Trophoblast cell (in vitro differentiated cells and primary cell): Measurements from ENCODE around the gene PBX1.

Experiments
- DNase-seq, 2 donors: peaks; one replicate each; pipeline ENCODE4 v3.0.0-alpha.2; 2016
- H2AFZ ChIP-seq: 2 replicates; pipeline ENCODE4 v1.6.1; 2013; ENCODE audit warnings: low read length, moderate library complexity, mild to moderate bottlenecking; ENCODE audit not compliant: insufficient read depth, poor library complexity
- H2AK5ac ChIP-seq: 2 replicates; pipeline ENCODE4 v1.6.1; 2013; ENCODE audit warnings: mild to moderate bottlenecking, low read length
- H2BK120ac ChIP-seq: 2 replicates; pipeline ENCODE4 v1.6.1; 2013; ENCODE audit warnings: low read length, mild to moderate bottlenecking, moderate library complexity; ENCODE audit not compliant: insufficient read depth, poor library complexity
- H2BK12ac ChIP-seq: 2 replicates; pipeline ENCODE4 v1.6.1; 2013; ENCODE audit warnings: mild to moderate bottlenecking, low read length, moderate library complexity
- H2BK5ac ChIP-seq: 2 replicates; pipeline ENCODE4 v1.6.1; 2013; ENCODE audit warnings: low read length, low read depth, moderate library complexity, mild to moderate bottlenecking; ENCODE audit not compliant: poor library complexity
- H3K14ac ChIP-seq: 2 replicates; pipeline ENCODE4 v1.6.1; 2013; ENCODE audit warnings: mild to moderate bottlenecking, low read length
- H3K18ac ChIP-seq: 2 replicates; pipeline ENCODE4 v1.6.1; 2013; ENCODE audit warnings: mild to moderate bottlenecking, low read length
- H3K23ac ChIP-seq: 2 replicates; pipeline ENCODE4 v1.6.1; 2013; ENCODE audit warnings: low read length
- H3K27ac ChIP-seq: 2 replicates; pipeline ENCODE4 v1.5.1; 2013; ENCODE audit warnings: low read depth, mild to moderate bottlenecking, inconsistent platforms, low read length, moderate library complexity
- H3K27me3 ChIP-seq: 2 replicates; pipeline ENCODE4 v1.6.1; 2013; ENCODE audit warnings: inconsistent platforms, mild to moderate bottlenecking, low read length, moderate library complexity; ENCODE audit not compliant: insufficient read depth
- H3K36me3 ChIP-seq, 2 experiments: 1 replicate in 1 of 2; 2 replicates in 1 of 2; pipeline ENCODE4 v1.6.1; 2013; ENCODE audit warnings: low read length in 2 of 2, mild to moderate bottlenecking in 2 of 2, moderate library complexity in 1 of 2; ENCODE audit not compliant: insufficient read depth in 2 of 2, control insufficient read depth in 1 of 2
- H3K4ac ChIP-seq: 2 replicates; pipeline ENCODE4 v1.6.1; 2013; ENCODE audit warnings: low read depth, mild to moderate bottlenecking, low read length, moderate library complexity
- H3K4me1 ChIP-seq, 2 experiments: 1 replicate in 1 of 2; 2 replicates in 1 of 2; pipeline ENCODE4 v1.6.1; 2013; ENCODE audit warnings: low read length in 2 of 2, mild to moderate bottlenecking in 2 of 2, moderate library complexity in 1 of 2; ENCODE audit not compliant: insufficient read depth in 2 of 2, control insufficient read depth in 1 of 2
- H3K4me2 ChIP-seq: 2 replicates; pipeline ENCODE4 v1.6.1; 2013; ENCODE audit warnings: inconsistent platforms, mild to moderate bottlenecking, low read length, moderate library complexity
- H3K4me3 ChIP-seq: 2 replicates; pipeline ENCODE4 v1.5.1; 2013; ENCODE audit warnings: mild to moderate bottlenecking, low read depth, low read length, inconsistent platforms
- H3K79me1 ChIP-seq: one replicate; pipeline ENCODE4 v1.6.1; 2013; ENCODE audit warnings: low read length
- H3K79me2 ChIP-seq: 2 replicates; pipeline ENCODE4 v1.6.1; 2013; ENCODE audit warnings: low read length, mild to moderate bottlenecking; ENCODE audit not compliant: control insufficient read depth, insufficient read depth, poor library complexity
- H3K9ac ChIP-seq: 2 replicates; pipeline ENCODE4 v1.6.1; 2013; ENCODE audit warnings: mild to moderate bottlenecking, low read length
- H3K9me3 ChIP-seq: 2 replicates; pipeline ENCODE4 v1.6.1; 2013; ENCODE audit warnings: low read depth, mild to moderate bottlenecking, control low read depth, inconsistent platforms, low read length; ENCODE audit not compliant: insufficient read depth
- H4K12ac ChIP-seq: 2 replicates; pipeline ENCODE4 v1.6.1; 2013; ENCODE audit warnings: low read depth, mild to moderate bottlenecking, low read length, moderate library complexity
- H4K8ac ChIP-seq: 2 replicates; pipeline ENCODE4 v1.6.1; 2013; ENCODE audit warnings: low read depth, mild to moderate bottlenecking, low read length, moderate library complexity
- H4K91ac ChIP-seq: one replicate; pipeline ENCODE4 v1.6.1; 2013; ENCODE audit warnings: low read depth, mild to moderate bottlenecking, low read length, moderate library complexity
- WGBS: extraction: QIAGEN DNeasy Blood & Tissue Kit; methylation state at CpG from one replicate; pipeline ENCODE4 v1.1.7; 2013; ENCODE audit warnings: missing lambda C conversion rate; ENCODE audit not compliant: insufficient read length, insufficient coverage; ENCODE audit errors: extremely low coverage; 5-methylcytosine and 5-hydroxymethylcytosine counted together

The PBX1 gene

DNA sequence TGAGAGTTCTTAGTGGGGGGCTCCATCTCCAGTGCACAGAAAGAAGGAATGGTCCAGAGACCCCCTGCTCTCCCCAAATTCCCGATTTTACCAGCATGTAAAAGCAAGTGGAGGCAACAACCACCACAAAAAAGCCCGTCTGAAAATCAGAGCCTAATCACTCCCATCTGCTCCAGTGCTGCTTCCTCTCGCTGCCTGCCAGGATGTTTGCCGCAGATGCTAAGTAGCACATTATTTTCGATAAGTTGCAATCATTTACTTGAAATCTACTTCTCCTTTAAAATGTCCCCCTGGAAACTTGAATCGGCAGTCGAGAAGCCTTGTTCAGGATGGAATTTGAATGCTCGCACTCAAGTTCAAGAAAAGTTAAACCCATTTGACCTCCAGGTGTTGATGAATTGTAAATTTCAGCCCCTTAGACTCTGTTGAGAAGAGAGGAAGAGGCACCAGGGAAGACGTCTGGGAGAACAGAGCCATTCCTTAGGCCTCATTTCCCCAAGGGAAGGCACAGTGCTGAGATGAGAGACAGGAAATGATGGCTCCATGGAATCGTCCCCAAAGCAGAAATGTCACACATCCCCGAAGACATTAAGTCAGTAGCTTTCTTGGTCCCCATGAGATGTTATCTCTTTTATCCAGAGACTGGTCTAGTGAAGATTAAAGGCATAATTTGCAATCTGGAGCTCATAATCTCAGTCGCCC lies 221.3 kb downstream of the PBX1 start:
- H4K12ac ChIP-seq: no peak overlapping the region
- WGBS: no CpG with 5 or more reads among the region's 12 CpGs
- H3K14ac ChIP-seq: peak overlapping the region; percentile 36

GRCh38 chr1:164780863-164781262 lies 221.9 kb downstream of the PBX1 start:
- Histone ChIP-seq H3K4me3 (no peak overlapping the region), H2AFZ (no peak overlapping the region), H3K79me1 (peaks cover 54% of the 10 kb centered on the region), H2AK5ac (no peak overlapping the region), H3K4me1 (peaks cover 34 to 46% of the 10 kb centered on the region in 2 experiments), H4K12ac (no peak overlapping the region), H4K91ac (peak overlapping the region; percentile 45), H3K14ac (peak overlapping the region; percentile 1), H2BK5ac (no peak overlapping the region), H4K8ac (no peak overlapping the region), H3K27ac (peak overlapping the region; percentile 53), H3K4me2 (no peak overlapping the region), H3K4ac (peak overlapping the region; percentile 21), H2BK12ac (peak overlapping the region; percentile 38), H3K18ac (peak overlapping the region; percentile 9), H3K27me3 (no peaks in the 10 kb centered on the region), H3K23ac (no peak overlapping the region), H3K9me3 (no peaks in the 10 kb centered on the region), H3K36me3 (no peaks in the 10 kb centered on the region), H3K9ac (no peak overlapping the region), H2BK120ac (peak overlapping the region; percentile 47), H3K79me2 (peaks cover 7% of the 10 kb centered on the region)
- peak in 1 of 2 donors; percentile 40 for DNase-seq
- WGBS: no CpG with 5 or more reads among the region's 8 CpGs

More for the DNA sequence above, 221.3 kb downstream of the PBX1 start:
- Histone ChIP-seq H3K9ac (no peak overlapping the region), H3K9me3 (no peaks in the 10 kb centered on the region), H3K18ac (peak overlapping the region; percentile 45), H3K4me1 (peaks cover 32 to 46% of the 10 kb centered on the region in 2 experiments), H2BK12ac (peak overlapping the region; percentile 42), H2BK5ac (peak overlapping the region; percentile 52), H3K79me1 (peaks cover 52% of the 10 kb centered on the region), H3K79me2 (peaks cover 5% of the 10 kb centered on the region), H4K8ac (peak overlapping the region; percentile 19), H3K4me3 (no peak overlapping the region), H3K4me2 (no peak overlapping the region), H3K23ac (no peak overlapping the region), H2AK5ac (no peak overlapping the region), H3K27me3 (no peaks in the 10 kb centered on the region), H3K36me3 (no peaks in the 10 kb centered on the region), H2AFZ (no peak overlapping the region), H4K91ac (peak overlapping the region; percentile 45), H3K4ac (no peak overlapping the region), H3K27ac (peak overlapping the region; percentile 53), H2BK120ac (peak overlapping the region; percentile 49)
- DNase-seq: no peak

DNA sequence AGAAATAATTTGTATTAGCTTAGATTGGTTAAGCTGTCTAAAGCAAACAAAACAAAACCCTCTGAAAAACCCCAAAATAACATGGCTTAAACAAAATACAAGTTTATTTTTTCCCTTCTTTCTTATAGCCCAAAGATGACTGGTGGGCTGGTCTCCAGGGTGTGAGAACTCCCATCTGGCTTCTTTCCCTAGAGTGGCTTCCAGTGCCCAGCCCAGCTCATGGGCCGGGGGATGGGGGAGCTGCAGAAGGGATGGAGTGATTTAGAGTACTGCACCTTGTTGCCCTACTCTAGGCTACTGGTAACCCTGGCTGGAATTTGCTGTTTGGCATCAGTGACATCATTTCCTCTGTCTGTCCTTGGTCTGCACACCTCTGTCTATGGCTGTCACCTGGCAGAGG lies 223.0 kb downstream of the PBX1 start:
- peak overlapping the region; percentile 30 for H4K8ac ChIP-seq
- no peak overlapping the region for H4K12ac ChIP-seq
- H3K79me1 ChIP-seq: peaks cover 54% of the 10 kb centered on the region
- no peaks in the 10 kb centered on the region for H3K36me3 ChIP-seq
- no peak overlapping the region for H3K4me2 ChIP-seq
- no peak for DNase-seq
- peak overlapping the region; percentile 16 for H3K4ac ChIP-seq
- H3K27ac ChIP-seq: no peak overlapping the region
- H3K79me2 ChIP-seq: peaks cover 9% of the 10 kb centered on the region
- H3K9ac ChIP-seq: no peak overlapping the region
- peak overlapping the region; percentile 46 for H2BK5ac ChIP-seq
- H3K4me1 ChIP-seq: peaks cover 36 to 47% of the 10 kb centered on the region in 2 experiments
- H3K14ac ChIP-seq: peak overlapping the region; percentile 6
- peak overlapping the region; percentile 97 for H2BK12ac ChIP-seq
- no peaks in the 10 kb centered on the region for H3K27me3 ChIP-seq
- peak overlapping the region; percentile 81 for H4K91ac ChIP-seq
- H2AK5ac ChIP-seq: peak overlapping the region; percentile 64
- no peak overlapping the region for H3K4me3 ChIP-seq
- H2BK120ac ChIP-seq: peak overlapping the region; percentile 25
- no peak overlapping the region for H3K23ac ChIP-seq
- H3K9me3 ChIP-seq: no peaks in the 10 kb centered on the region
- no CpG with 5 or more reads among the region's 1 CpG for WGBS
- H2AFZ ChIP-seq: no peak overlapping the region
- peak overlapping the region; percentile 2 for H3K18ac ChIP-seq

DNA sequence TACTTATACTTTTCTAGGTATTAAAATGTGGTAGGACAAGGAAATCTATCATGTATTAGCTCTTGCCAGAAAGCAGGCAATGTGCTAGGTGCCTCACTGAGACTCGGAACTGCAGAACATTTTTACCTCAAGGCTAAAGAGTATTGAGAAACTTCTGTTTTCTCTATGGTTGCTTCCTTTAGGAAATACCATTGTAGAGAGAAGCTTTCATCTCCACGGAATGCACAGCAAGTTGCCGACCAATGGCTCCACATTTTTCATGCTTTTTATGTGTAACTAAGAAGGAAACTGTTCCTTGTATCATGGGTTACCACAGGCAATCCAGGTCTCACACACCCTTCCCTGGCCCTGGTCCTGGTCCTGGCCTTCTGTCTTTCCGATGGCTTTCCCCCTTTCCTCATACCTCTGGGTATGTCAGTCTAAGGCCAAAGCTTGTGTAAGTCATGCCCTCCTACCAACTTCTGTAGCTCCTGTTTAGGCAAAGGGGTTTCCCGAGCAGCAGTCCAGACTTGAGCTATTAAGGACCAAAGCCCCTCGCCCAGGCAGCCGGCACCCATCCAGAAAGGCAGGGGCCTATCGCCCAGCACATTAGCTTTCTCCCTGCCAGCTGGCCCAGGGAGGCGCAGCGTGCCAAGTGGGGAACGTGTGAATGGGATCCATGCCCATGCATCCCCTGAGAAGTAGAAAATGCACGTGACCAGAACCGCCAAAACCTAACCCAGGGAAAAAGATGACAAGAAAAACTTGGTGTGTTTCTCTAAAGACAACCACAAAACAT lies 225.0 kb downstream of the PBX1 start:
- Histone ChIP-seq H3K23ac (no peak overlapping the region), H3K79me2 (peaks cover 9% of the 10 kb centered on the region), H2BK5ac (peak overlapping the region; percentile 81), H3K14ac (peak overlapping the region; percentile 63), H3K18ac (peak overlapping the region; percentile 81), H3K27ac (peak overlapping the region; percentile 44), H4K12ac (no peak overlapping the region), H4K91ac (peak overlapping the region; percentile 84), H3K27me3 (no peaks in the 10 kb centered on the region), H3K9me3 (no peaks in the 10 kb centered on the region), H2AFZ (peak overlapping the region; percentile 37), H3K4ac (peak overlapping the region; percentile 85), H3K4me3 (no peak overlapping the region), H3K4me1 (peaks cover 37 to 46% of the 10 kb centered on the region in 2 experiments), H2BK12ac (peak overlapping the region; percentile 94), H3K79me1 (peaks cover 51% of the 10 kb centered on the region), H3K36me3 (no peaks in the 10 kb centered on the region), H2AK5ac (peak overlapping the region; percentile 70), H2BK120ac (peak overlapping the region; percentile 43), H3K4me2 (no peak overlapping the region), H4K8ac (peak overlapping the region; percentile 86), H3K9ac (no peak overlapping the region)
- peak in 1 of 2 donors; percentile 49 for DNase-seq
- WGBS: no CpG with 5 or more reads among the region's 13 CpGs
